NCI-H1694 treated with DMSO at 0.1 percent for 48 hours (cell line): ENCODE measurements around the gene C7orf25.

Experiments used
- DNase-seq: peaks from one replicate; lab custom pipeline; 2025; lab: John Stamatoyannopoulos, UW

Gene C7orf25

GRCh38 chr7:42911454-42912447 is at the start of gene C7orf25:
TSS of gene C7orf25 (minus strand) at chr7:42912070. CDS start at chr7:42910900, 1,170 bp downstream.
- DNase-seq: peak; percentile 95

DNA sequence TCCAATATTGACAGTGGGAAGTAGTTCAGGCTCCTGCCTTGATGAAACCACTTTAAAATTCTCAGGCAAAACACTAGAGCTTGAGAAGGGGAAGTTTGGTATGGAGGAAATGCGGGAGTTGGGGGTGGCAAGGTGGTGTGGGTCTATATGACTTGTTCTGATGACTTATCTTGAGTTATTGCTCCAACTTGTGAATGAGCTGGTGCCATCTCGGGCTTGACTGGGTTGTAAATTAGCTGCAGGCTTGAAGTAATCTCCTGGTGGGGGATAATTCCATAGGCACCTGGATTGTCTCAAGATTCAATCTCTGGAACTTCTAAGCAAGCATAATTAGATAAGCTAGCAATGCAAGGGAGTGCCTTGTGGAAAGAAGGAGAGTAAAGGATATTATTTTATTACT is 49.3 kb upstream of the C7orf25 start:
- DNase-seq: no peak

GRCh38 chr7:42960762-42961161 is 48.9 kb upstream of the C7orf25 start:
- DNase-seq: no peak

- DNase-seq: no peak
Observed at GRCh38 chr7:42959549-42959948, 47.7 kb upstream of the C7orf25 start.

DNA sequence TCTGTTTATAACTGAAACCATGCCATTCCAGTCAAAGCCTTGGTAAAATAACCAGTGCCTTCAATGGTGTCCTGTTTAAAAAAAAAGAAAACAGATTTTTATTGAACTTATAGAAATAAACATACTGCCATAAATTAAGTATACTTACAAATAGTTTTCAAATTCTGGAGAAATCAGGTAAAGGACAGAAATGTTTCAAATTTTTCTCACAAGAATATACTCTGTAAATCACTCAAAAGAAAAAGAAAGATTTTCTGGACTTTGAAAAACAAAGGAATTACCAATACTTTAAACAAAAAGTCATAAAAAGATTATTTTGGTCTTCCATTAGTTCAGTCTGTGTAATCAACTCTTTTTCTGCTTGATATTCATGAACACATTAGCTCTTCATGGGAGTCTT is 44.2 kb upstream of the C7orf25 start:
- no peak for DNase-seq

DNA sequence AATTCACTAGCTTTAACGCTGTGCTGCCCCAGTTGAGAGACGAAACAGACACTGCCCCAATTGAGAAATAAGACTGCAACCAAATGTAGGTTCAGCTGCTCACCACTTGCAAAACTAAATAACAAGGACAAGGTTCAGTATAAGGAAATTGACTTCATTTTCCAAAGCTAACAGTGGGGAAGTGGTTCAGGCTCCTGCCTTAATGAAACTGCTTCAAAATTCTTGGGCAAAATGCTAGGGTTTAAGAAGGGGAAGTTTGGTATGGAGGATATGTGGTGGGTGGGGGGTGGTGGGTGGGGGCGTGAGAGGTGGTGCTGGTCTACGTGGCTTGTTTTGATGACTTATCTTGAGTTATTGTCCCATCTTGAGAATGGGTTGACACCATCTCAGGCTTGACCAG is 42.1 kb upstream of the C7orf25 start:
- no peak for DNase-seq

- DNase-seq: no peak
Observed at GRCh38 chr7:42952328-42952727, 40.5 kb upstream of the C7orf25 start.

DNA sequence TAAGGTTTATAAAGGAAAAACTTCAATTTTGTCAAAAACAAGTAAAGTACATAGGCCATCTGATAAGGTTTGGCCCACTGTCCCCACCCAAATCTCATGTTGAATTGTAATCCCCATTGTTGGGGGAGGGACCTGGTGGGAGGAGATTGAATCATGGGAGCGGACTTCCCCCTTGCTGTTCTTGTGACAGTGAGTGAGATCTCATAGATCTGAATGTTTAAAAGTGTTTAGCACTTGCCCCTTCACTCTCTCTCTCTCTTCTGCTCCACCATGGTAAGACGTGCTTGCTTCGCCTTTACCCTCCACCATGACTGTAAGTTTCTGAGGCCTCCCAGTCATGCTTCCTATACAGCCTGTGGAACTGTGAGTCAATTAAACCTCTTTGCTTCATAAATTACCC is 38.5 kb upstream of the C7orf25 start:
- DNase-seq: no peak

GRCh38 chr7:42947521-42947920 is 35.7 kb upstream of the C7orf25 start:
- no peak for DNase-seq

DNA sequence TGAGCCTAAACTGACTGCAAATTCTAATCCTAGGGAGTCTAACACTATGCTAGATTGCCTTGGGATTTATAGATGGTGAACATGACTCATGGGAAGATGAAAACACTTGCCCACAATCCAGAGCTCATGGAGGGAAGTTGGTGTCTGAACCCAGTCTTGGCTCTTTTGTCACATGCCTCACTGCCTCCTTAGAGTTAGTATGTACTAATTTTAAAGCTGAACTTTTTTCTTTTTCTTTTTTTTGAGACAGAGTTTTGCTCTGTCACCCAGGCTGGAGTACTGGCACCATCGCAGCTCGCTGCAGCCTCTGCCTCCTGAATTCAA is 34.7 kb upstream of the C7orf25 start:
- DNase-seq: no peak

GRCh38 chr7:42945821-42946626 is 34.2 kb upstream of the C7orf25 start:
- no peak for DNase-seq

DNA sequence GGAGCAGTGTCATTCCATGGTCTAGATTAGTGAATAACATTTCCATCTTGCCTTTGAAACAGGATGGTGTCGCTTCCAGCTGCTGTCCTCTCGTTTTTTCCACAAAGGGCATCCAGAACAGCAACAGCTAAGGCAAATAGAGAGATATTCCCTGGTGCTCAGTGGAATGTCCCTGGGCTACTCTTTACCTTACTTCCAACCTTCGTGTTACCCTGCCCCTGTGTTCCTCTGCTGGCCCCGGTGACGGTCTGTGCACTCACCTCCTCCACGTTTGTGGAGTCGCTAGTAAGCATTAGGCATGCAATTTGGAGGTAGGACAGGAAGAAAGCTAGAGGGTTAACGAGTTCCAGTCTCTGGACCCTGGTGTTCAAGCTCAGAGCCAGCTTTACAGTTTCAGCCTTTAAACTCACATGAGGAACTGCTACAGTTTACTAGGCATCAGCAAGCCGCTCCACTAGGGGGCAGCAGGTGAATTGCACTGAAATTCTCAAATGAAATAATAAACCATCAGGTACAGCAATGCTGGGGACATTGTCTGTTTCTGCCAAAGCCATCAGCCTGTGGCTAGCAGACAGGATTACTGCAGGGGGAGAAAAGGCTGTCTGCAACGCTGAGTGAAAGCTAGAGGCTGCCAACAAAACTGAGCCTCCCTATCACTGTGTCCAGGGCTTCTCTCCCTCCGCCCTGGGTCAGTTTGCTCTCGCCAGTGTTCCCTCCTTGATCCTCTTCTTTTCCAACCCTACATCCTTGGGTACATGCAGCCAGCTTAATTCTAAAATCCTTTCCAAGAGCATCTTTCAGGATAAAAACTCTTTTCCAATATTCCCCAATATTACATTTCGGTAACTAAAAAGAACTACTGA is 29.3 kb upstream of the C7orf25 start:
- peak; percentile 50 for DNase-seq

DNA sequence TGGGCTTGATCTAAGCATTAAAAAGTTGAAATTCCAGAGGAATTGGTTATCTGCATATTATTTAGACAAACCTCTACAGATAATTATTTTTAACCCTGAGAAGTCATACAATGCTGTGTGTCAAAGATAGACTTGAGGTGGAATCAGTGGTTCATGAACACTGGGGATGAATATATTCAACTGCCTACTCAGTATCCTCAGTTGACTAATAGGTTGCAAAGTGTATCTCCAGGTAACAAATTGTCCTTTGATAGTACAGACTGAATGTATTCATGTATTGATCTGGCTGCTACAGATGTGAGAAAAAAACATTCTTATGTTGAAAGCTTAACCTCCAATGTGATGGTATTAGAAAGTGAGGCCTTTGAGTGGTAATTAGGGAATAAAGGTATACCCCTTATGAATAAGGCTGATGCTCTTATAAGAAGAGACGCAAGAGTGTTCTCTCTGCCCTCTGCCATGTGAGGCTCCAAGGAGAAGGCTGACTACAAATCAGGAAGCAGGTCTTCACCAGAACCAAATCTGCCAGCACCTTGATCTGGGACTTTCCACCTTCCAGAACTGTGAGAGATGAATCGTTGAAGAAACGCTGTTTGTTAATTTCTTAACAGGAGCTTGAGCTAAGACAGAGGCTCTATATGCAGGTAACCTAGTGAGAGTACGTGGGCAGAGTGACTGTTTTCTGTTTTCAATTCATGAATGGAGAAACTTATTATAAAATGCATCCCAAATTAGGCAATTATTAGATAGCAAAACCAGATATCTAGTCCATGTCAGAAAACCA is 27.8 kb upstream of the C7orf25 start:
- DNase-seq: no peak

DNA sequence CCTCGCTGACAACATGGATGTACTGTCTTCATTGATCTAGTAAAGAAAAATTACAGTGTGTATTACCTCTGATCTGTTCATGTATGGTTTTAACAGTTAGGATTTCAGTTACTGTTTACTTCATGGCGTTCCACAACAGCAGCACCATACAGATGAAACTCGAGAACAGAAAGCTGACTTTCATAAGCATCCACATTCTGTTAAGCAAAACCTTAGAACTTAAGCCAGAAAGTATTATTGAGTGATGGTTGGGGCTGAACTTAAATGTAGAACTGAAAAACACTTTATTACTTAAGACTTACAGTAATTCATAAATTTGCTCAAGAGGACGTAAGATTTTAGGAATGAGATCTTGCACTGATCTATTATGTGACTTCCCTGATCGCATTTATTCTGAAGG is 24.0 kb upstream of the C7orf25 start:
- DNase-seq: no peak

- no peak for DNase-seq
Observed at GRCh38 chr7:42934291-42934690, 22.4 kb upstream of the C7orf25 start.

DNA sequence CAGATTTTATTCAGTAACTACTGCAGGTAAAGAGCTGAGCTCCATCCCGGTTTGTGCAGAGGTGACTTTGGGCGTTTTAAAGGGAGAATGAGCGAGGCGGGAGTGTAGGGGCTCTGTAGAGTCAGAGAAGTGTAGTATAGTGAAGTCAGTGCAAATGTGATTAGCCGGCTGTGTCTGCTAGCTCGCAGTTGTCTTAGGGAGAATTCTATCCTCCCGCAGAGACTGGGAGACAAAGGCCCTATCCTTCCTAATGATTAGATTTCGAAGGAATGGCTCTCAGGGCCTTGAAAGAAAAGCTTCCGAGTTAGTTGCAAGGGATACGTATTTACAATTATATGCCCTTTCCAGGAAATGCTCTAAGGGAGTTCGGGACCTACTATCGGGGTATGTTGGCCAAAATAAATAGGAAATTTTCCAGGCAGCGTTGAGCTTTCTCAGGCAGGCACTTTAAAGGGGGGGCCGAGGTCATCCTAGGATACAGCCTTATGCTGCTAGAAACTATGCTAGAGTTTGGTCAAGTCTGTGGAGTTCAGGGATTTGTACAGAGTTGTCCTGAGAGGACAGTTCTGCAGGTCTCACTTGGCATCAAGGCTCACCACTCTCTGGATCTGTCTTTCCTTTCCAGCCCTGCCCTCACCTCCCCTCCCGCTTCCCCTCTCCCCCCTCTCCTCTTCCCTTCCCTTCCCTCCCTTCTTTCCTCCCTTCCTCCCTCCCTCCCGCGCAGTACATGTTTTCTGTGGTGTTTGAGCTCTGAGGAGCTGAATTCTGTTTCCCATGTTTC is 21.1 kb upstream of the C7orf25 start:
- DNase-seq: no peak

- peak; percentile 98 for DNase-seq
Observed at GRCh38 chr7:42931834-42932651, 20.2 kb upstream of the C7orf25 start, which contains the start of the genes MRPL32 and PSMA2. TSS of gene MRPL32 (plus strand) at chr7:42932376. CDS start at chr7:42932387, 11 bp downstream. TSS of gene PSMA2 (minus strand) at chr7:42932174. CDS start at chr7:42932158, 16 bp downstream.

DNA sequence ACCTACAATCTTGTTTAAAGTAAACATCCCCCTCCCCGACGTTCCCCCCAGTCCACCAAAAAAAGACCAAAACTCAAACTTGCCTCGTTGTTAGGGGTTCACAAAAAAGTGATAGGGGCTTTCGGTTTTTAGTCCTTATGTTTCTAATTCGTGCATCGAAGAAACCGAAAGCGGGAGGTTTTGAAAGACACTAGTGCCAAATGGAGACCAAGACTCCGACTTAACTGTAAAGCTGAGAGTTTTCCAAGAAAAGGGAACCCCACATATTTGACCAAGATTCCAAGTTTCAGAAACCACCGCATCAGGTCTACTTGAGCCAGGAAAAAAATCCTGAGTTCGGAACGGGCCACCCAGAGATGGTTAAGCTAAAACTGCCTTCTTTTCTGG is 19.6 kb upstream of the C7orf25 start:
- no peak for DNase-seq

DNA sequence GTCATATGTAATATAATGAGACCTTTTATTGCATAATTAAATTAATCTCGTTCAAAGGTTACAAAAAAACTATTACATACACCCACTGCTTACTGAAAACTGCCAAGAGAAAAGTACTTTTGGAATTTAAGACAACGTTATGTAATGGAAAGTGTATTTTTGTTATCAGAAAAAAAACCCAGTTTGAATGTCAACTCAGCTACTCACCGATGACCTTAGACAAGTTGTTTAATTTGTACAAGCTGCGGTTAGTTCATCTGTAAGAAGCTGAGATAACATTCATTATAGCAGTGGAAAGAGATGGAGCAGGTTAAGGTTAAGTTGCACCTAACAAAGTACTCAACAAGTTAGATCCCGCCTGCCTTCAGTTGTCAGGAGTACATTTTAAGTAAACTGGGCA is 19.0 kb upstream of the C7orf25 start:
- DNase-seq: no peak
